Activated T-helper 17 cell treated with anti-CD3 and anti-CD28 coated beads, Interleukin-2, amount 50 U/mL, for 72 hours (primary cell): ENCODE results near the gene MPV17L2. TPM values are rescaled to one million over a fixed set of nuclear protein-coding genes. Genes with fewer than 3 reads are reported as not detected.
"Not testable (repeated sequence)": the region's sequence is repeated elsewhere in the genome, so short reads cannot be mapped to it uniquely, and the experiment has no call there.

Experiments
- ATAC-seq: fragments of 150-1000 bp; cut with Tn5 transposase; replicated peaks from 2 replicates; pipeline ENCODE4 v1.10.0; 2021; ENCODE audit warnings: mild to moderate bottlenecking, moderate library complexity
- H3K27ac Mint-ChIP-seq: one replicate; pipeline ENCODE4 v1.8.0; 2022; ENCODE audit warnings: mixed read lengths
- H3K27me3 Mint-ChIP-seq: one replicate; pipeline ENCODE4 v1.8.0; 2022; ENCODE audit warnings: mixed read lengths
- H3K36me3 Mint-ChIP-seq: one replicate; pipeline ENCODE4 v1.8.0; 2022; ENCODE audit warnings: low read depth, mild to moderate bottlenecking, mixed read lengths
- H3K4me1 Mint-ChIP-seq: one replicate; pipeline ENCODE4 v1.8.0; 2022; ENCODE audit warnings: mixed read lengths
- H3K4me3 Mint-ChIP-seq: one replicate; pipeline ENCODE4 v1.8.0; 2022; ENCODE audit warnings: mild to moderate bottlenecking, mixed read lengths
- H3K9me3 Mint-ChIP-seq: one replicate; pipeline ENCODE4 v1.8.0; 2022; ENCODE audit warnings: mixed read lengths
- total RNA-seq, 2 donors: library from RNA; stranded (reverse); gene quantifications; one replicate each; pipeline ENCODE4 v1.2.3, GENCODE V29; 2022

The MPV17L2 gene
- total RNA-seq, 2 donors from 2014 or later, result 4.2 to 12.0 TPM

DNA sequence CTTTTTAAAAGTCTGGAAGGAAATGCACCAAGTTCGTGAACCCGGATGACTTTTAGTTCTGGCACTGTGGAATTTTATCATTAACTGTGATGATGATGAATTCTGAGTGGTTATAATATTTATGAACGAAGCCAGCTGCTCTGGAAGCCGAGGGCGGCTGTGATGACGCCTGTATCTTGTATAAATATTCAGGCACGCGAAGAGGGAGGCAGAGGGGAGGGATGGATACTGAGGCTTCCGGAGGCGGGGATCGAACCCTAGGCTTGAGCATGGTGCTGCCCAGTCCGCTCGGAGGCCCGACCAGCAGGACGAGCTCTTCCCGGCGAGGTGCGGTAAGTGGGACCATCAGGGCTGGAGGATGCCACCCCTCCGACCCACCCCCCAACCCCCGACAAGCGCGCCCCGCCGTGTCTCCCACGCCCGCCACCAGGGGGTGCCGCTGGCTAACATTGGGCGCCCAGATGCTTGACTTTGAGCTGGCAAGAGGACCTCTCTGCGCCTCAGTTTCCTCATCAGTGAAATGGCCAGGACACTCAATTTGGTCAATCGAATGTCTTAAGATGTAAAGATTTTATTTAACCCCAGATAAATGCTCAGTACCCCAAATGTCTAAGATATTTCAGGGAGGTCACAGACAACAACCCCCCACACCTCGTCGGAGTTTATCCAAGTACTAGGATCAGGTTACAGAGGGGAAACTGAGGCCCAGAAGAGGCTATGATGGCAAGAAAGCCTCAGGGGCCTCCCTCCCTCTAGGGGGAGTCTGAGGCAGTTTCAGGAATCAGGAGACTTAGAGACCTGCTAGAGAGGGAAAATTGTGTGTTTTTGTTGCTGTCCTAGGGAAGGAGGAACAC is 15.3 kb downstream of the MPV17L2 start:
- no peaks in the 10 kb centered on the region for H3K9me3 Mint-ChIP-seq
- no peak overlapping the region for H3K4me3 Mint-ChIP-seq
- ATAC-seq, result no peak
- no peak overlapping the region for H3K27ac Mint-ChIP-seq
- peaks cover 8% of the 10 kb centered on the region for H3K27me3 Mint-ChIP-seq
- peaks cover 9% of the 10 kb centered on the region for H3K36me3 Mint-ChIP-seq
- H3K4me1 Mint-ChIP-seq, result no peaks in the 10 kb centered on the region

DNA sequence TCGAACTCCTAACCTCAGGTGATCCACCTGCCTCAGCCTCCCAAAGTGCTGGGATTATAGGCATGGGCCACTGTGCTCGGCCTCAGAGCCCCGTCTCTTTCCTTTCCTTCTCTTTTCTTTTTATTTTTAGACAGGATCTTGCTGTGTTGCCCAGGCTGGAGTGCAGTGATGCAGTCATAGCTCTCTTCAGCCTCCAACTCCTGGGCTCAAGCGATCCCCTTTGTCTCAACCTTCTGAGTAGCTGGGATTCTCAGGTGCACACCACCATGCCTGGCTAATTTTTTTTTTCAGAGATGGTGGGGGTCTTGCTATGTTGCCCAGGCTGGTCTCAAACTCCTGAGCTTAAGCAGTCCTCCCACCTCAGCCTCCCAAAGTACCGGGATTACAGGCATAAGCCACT is 16.9 kb downstream of the MPV17L2 start:
- H3K36me3 Mint-ChIP-seq, H3K4me3 Mint-ChIP-seq, H3K27me3 Mint-ChIP-seq, ATAC-seq, H3K4me1 Mint-ChIP-seq, H3K27ac Mint-ChIP-seq, H3K9me3 Mint-ChIP-seq: not testable (repeated sequence)

DNA sequence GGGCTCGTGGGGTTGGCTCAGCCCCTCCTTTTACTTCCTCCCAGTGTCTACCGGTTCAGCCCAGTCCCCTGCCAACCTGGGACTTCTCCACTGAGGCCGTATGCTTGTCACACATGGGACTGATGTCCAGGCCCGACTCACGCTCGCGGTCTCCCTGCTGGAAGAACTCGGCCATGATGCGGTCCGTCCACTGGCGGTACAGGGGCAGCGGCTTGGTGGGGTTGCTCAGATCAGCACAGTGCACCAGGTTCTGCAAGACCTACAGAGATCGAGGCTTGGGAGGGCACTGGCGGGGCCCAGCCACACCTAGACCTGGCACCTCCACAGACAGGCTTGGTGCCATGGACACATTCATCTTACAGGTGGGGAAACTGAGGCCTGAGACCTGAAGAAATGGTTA is 18.7 kb downstream of the MPV17L2 start:
- no peak for ATAC-seq
- H3K27me3 Mint-ChIP-seq, result peaks cover 8% of the 10 kb centered on the region
- peaks cover 5% of the 10 kb centered on the region for H3K4me1 Mint-ChIP-seq
- H3K4me3 Mint-ChIP-seq, result no peak overlapping the region
- H3K27ac Mint-ChIP-seq, result no peak overlapping the region
- no peaks in the 10 kb centered on the region for H3K36me3 Mint-ChIP-seq
- H3K9me3 Mint-ChIP-seq, result no peaks in the 10 kb centered on the region

DNA sequence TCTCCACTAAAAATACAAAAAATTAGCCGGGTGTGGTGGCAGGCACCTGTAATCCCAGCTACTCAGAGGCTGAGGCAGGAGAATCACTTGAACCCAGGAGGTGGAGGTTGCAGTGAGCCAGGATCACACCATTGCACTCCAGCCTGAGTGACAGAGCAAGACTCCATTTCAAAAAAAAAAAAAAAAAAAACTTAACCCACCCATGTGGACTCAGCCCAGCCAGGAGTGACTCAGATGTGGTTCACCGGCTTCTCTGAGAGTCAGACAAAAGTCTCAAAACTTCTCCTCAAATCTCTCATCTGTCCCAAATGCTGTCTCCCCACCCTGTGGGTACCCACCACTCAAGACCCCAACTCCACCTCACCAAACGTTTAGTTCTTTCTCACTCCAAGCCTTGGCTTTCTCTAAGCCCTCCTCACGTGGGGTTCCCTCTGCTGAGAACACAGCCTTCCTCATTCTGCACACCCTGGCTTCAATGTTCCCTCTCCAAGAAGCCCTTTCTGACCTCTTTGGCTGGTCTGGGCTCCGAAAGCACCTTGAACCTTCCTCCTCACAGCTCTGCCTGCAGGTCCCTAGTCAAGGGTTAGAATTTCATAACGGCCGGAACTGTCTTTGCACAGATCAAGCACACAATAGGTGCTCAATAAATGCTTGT is 21.9 kb downstream of the MPV17L2 start:
- peaks cover 4% of the 10 kb centered on the region for H3K27me3 Mint-ChIP-seq

DNA sequence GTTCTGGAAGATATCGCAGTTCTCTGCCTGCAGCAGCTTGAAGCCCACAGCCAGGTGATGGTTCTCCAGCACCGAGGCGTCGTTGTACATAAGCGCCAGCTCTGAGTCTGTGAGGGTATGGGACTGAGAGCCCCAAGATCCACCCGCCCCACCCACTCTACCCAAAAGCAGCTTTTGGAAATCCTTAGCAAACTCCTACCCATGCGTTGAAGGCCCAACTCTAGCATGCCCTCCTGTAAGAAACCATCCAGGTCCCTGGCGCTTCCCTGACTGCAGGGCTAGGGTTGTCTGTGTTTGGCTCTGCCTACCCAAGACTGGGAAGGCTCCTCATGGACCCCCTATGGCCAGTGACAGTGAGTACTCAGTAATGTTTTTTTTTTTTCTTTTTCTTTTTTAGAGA is 23.8 kb downstream of the MPV17L2 start:
- Mint-ChIP-seq H3K9me3 (no peaks in the 10 kb centered on the region), H3K27ac (no peak overlapping the region), H3K27me3 (peaks cover 6% of the 10 kb centered on the region), H3K4me3 (no peak overlapping the region), H3K4me1 (peaks cover 5% of the 10 kb centered on the region), H3K36me3 (no peaks in the 10 kb centered on the region)
- no peak for ATAC-seq

More for the DNA sequence above, 21.9 kb downstream of the MPV17L2 start:
- peak; percentile 66 for ATAC-seq
- H3K9me3 Mint-ChIP-seq, result no peaks in the 10 kb centered on the region
- H3K27ac Mint-ChIP-seq, result no peak overlapping the region
- H3K4me3 Mint-ChIP-seq, result no peak overlapping the region
- peaks cover 5% of the 10 kb centered on the region for H3K4me1 Mint-ChIP-seq
- no peaks in the 10 kb centered on the region for H3K36me3 Mint-ChIP-seq

DNA sequence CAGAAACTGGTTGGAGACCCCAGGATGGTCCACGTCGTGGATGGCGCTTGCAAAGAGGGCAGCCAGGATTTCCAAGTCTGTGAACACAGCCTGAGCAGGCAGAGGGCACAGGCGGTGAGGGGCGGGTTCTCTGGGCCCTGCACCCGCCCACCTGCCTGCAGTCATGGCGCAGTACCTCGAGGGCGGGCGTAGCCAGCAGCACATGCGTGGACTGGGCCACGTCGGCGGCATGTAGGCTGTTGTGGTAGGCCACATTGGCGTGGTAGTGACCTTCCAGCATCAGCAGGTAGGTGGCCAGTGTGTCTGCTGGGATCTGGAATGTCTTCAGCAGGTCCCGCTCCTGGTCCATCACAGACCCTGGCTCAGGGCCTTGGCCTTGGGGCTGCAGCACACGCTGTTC is 25.1 kb downstream of the MPV17L2 start:
- no peak for ATAC-seq
- no peaks in the 10 kb centered on the region for H3K36me3 Mint-ChIP-seq
- peaks cover 6% of the 10 kb centered on the region for H3K27me3 Mint-ChIP-seq
- H3K4me3 Mint-ChIP-seq, result no peak overlapping the region
- no peaks in the 10 kb centered on the region for H3K9me3 Mint-ChIP-seq
- H3K27ac Mint-ChIP-seq, result no peak overlapping the region
- peaks cover 5% of the 10 kb centered on the region for H3K4me1 Mint-ChIP-seq

DNA sequence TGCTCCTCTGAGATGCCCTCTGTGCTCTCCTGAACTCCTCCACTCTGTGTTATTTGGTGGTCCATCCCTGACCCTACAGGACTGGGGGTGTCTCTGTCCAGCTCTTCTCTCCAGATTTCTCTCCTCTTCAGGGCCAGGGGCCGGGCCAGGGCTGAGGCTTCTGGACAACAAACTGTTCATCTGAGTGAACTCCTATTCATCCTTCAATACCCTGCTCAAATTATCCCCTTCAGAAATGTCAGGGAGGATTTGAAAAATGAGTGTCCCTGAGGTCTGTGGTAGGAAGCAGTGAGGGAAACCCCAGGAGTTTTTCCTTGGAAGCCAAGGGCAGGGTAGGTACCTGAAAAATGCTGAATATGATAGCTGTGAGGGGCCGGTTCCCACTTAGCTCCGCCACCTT is 25.6 kb downstream of the MPV17L2 start:
- no peaks in the 10 kb centered on the region for H3K9me3 Mint-ChIP-seq
- peaks cover 8% of the 10 kb centered on the region for H3K27me3 Mint-ChIP-seq
- no peak for ATAC-seq
- H3K36me3 Mint-ChIP-seq, result no peaks in the 10 kb centered on the region
- no peak overlapping the region for H3K4me3 Mint-ChIP-seq
- H3K27ac Mint-ChIP-seq, result no peak overlapping the region
- H3K4me1 Mint-ChIP-seq, result peaks cover 5% of the 10 kb centered on the region

DNA sequence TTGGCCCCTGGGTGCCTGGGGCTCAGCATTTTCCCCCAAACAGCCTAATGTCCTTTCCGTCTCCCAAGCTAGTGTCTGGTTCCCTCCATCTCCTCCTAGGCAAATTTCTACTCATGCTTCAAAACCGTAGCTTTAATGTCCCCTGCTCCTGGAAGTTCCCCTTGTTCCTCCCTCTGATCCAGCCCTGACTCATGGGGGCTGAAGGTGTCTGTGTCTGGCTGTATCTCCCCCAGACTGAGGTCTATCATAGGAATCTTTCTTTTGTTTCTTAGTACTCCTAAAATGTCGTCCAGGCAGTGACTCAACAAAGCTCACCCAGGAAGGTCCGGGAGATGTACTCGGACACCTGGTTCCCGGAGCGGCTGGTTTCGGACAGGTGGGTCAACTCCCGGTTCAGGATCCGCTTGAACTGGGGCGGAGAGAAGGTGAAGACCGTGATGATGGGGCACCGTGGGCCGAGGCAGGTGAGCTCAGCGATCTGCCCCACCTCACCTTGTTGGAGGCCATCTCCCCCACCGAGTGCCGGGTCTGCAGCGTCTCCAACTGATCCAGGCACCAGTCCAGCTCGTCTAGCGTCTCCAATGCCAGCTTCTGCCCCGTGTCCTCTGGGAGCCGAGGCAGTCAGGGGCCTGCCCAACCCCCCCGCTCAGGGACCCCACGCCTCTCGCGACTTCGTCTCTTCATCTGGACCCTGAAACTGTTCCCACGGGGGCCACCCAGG is 27.1 kb downstream of the MPV17L2 start:
- no peak for ATAC-seq
- H3K27ac Mint-ChIP-seq, result no peak overlapping the region
- peaks cover 6% of the 10 kb centered on the region for H3K36me3 Mint-ChIP-seq
- H3K4me1 Mint-ChIP-seq, result peaks cover 13% of the 10 kb centered on the region
- no peaks in the 10 kb centered on the region for H3K9me3 Mint-ChIP-seq
- H3K4me3 Mint-ChIP-seq, result no peak overlapping the region
- peaks cover 19% of the 10 kb centered on the region for H3K27me3 Mint-ChIP-seq

DNA sequence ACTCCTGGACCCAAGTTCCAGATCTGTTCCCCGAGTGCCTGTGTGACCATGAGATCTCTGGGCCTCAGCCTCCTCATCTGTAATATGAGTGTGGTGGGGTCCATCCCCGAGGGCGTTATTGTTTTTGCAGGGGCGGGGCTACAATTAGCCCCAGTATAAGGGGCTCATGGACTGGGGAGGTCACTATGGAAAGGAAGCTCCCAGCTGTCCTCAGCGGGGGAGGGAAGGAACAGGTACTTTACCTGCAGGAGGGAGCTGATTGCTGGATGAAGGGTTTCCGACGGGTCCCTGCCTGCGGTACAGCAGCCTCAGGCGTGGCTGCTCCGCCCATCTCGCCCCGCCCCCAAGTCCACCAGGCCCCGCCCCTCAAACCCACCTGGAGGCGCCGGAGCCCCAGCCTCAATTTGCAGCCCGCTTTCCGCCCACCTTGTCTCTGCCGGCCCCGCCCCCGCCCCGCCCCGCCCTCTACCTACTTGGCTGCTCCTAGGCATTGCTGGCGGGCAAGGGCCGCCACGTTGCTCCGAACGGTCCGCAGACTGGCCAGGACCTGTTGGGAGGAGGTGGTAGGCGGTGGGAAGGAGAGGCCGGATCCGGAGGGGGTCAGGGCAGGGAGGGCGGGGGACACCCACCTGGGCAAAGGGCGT is 27.7 kb downstream of the MPV17L2 start:
- H3K9me3 Mint-ChIP-seq, result no peaks in the 10 kb centered on the region
- H3K4me3 Mint-ChIP-seq, result no peak overlapping the region
- H3K27ac Mint-ChIP-seq, result no peak overlapping the region
- peaks cover 6% of the 10 kb centered on the region for H3K36me3 Mint-ChIP-seq
- peaks cover 20% of the 10 kb centered on the region for H3K27me3 Mint-ChIP-seq
- peaks cover 10% of the 10 kb centered on the region for H3K4me1 Mint-ChIP-seq
- no peak for ATAC-seq

DNA sequence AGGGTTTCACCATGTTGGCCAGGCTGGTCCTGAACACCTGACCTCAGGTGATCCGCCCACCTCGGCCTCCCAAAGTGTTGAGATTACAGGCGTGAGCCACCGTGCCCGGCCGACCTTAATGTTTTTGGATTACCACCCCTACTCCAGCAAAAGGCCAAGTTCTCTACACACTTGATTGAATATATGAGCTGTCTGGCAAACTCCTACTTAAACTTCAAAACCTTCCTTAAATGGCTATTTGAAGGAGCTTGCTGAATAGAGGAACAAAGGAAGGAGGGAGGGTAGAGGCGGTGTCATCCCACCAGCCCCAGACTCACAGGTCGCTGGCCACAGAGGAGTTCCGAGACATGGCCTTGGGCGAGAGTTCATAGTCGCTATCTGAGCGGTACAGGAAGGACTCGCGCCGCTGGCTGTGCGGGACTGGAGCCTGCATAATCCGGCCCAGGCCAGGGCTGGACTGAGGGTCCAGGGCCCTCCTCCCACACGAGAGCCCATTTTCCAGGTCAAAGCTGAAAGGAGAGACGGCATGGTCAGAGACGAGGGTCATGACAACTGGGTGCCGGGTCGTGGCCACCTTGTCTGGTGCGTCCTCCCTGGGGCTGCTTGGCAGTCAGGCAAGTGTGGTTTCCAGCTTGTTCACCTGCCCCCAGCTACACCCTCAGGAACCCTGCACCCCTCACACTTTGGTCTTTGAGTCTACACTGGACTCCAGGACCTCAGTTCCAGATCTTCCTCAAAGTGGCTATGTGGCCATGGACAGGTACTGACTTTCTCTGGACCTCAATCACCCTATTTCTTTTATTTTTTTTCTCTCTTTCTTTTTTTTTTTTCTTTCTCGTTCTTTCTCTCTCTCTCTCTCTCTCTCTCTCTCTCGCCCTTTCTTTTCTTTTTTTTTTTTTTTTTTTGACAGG is 29.1 kb downstream of the MPV17L2 start:
- H3K36me3 Mint-ChIP-seq, result peaks cover 6% of the 10 kb centered on the region
- H3K9me3 Mint-ChIP-seq, result no peaks in the 10 kb centered on the region
- H3K4me1 Mint-ChIP-seq, result peaks cover 10% of the 10 kb centered on the region
- no peak overlapping the region for H3K27ac Mint-ChIP-seq
- ATAC-seq, result no peak
- H3K27me3 Mint-ChIP-seq, result peaks cover 29% of the 10 kb centered on the region
- H3K4me3 Mint-ChIP-seq, result no peak overlapping the region

DNA sequence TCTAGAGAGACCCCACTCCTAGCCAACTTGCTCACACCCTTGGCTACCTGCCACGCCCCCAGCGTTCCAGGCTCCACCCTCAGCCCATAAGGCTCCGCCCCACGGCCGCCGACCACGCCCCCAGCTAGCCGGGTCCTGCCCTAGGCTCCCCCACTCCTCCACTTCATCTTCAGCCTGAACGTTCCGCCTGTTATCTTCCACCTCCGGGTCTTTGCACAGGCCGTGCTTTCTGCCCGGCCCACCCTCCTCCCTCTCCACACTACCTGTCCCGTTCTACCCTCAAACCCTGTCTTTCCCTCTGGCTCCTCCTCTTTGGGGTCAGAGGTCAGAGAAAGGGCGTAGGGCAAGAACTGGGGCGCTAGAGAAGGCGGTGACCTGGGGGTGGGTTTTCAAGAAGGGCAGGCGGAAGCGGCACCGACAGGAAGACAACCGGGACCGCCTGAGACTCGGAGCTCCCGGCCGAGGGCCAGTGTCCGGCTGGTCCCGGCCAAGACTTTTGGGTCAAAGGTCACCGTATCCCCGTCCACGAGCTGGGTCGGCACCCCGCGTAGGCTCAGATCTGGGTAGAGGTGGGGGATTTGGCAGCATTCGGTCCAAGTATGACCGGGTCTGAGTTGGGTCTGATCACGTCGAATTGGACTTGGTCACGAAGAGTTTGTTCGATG is 31.0 kb downstream of the MPV17L2 start:
- Mint-ChIP-seq H3K4me1 (peaks cover 10% of the 10 kb centered on the region), H3K4me3 (peak overlapping the region; percentile 98), H3K36me3 (peaks cover 6% of the 10 kb centered on the region), H3K9me3 (no peaks in the 10 kb centered on the region), H3K27ac (peak overlapping the region; percentile 93), H3K27me3 (peaks cover 40% of the 10 kb centered on the region)
- peak; percentile 19 for ATAC-seq

DNA sequence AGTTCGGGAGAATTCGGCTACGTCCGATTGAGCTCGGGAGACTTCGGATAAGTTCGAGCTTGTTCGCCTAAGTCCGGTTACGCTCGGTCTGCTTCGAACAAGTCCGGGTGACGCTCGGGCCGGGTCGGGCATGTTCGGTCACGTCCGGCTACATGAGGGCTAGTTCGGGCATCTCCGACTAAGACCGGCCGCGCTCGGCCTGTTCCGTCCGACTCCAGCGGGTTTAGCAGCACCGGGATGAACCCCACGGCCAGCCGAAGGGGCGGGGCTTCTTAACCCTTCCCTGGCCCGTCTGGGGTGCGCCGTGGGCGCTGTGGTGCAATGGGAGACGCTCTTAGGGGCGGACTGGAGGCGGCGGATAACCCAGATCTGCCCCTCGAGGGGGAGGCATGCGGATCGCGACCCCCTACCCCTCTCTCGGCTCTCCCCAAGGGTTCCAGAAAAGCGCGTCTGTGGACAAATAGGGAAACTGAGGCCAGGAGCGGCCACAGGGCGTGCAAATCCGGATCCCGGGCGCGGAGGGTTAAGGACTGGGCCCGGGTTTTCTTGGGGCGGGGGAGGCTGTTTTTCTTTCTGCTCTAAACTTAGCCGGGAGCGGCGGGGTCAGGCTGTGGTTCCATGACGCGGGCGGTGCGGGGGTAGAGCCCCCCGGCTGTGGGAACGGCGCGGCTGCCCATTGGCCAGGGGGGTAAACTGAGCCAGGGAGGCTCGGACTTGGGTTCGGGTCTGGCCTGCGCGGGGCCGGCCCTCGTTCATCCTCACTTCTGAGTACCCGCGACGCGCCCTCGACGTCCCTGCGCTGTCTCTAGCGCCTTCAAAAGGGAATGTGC is 31.7 kb downstream of the MPV17L2 start:
- peaks cover 44% of the 10 kb centered on the region for H3K27me3 Mint-ChIP-seq
- ATAC-seq, result peak; percentile 97
- H3K36me3 Mint-ChIP-seq, result peaks cover 6% of the 10 kb centered on the region
- peak overlapping the region; percentile 98 for H3K4me3 Mint-ChIP-seq
- peaks cover 11% of the 10 kb centered on the region for H3K4me1 Mint-ChIP-seq
- H3K9me3 Mint-ChIP-seq, result no peaks in the 10 kb centered on the region
- H3K27ac Mint-ChIP-seq, result peak overlapping the region; percentile 93

DNA sequence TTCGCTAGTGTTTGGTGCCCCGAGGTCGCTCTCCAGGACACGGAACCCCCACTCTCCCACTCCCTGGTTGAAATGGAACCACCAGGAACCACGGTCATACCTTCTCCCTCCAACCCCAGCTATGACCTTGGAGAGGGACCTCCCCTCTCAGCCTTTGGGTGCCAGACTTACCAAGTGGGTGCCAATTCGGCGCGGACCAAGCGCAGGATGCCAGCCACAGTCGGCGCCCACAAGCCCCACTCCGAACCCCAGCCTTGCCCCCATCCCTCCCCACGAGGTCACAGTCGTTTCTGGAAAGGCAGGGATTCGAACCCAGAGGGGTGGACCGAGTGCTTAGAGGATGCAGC is 32.3 kb downstream of the MPV17L2 start:
- no peak for ATAC-seq
- no peak overlapping the region for H3K27ac Mint-ChIP-seq
- peaks cover 6% of the 10 kb centered on the region for H3K36me3 Mint-ChIP-seq
- peak overlapping the region; percentile 98 for H3K4me3 Mint-ChIP-seq
- H3K4me1 Mint-ChIP-seq, result peaks cover 14% of the 10 kb centered on the region
- H3K27me3 Mint-ChIP-seq, result peaks cover 48% of the 10 kb centered on the region
- no peaks in the 10 kb centered on the region for H3K9me3 Mint-ChIP-seq
